NCI-H2029 (cell line): ENCODE results near the gene PRSS8.
A peak's percentile ranks its signal among the peaks of the same experiment; 100 is the strongest.

Experiments used
- DNase-seq: peaks from one replicate; lab custom pipeline; 2025; lab: John Stamatoyannopoulos, UW

Gene PRSS8

GRCh38 chr16:31128711-31129567 is 6.6 kb downstream of the PRSS8 start:
- peak; percentile 41 for DNase-seq

- DNase-seq, result peak; percentile 29
These were observed 8.3 kb downstream of the PRSS8 start for GRCh38 chr16:31127182-31127581.

DNA sequence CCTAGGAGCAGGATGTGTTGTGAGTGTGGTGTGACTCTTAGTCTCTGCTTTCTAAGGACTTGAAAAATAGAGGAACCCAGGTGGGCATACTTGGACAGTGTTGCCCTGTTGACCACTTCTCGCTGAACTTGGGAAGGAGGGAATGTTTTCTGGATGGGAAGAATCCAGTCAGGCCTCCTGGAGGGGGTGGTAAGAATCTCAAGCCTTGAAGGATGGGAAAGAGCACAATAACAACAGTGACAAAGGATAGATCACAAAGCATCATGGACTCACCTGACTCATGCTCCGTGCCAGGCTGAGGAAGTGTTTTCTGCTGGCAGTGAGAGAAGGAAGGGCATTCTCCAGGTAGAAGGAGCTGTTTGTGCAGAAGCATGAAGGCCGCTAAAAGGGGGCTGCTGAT is 9.7 kb downstream of the PRSS8 start:
- no peak for DNase-seq

- no peak for DNase-seq
These were observed 15.4 kb downstream of the PRSS8 start for GRCh38 chr16:31120129-31120528.

- no peak for DNase-seq
These were observed 17.0 kb downstream of the PRSS8 start for GRCh38 chr16:31118223-31119155.

DNA sequence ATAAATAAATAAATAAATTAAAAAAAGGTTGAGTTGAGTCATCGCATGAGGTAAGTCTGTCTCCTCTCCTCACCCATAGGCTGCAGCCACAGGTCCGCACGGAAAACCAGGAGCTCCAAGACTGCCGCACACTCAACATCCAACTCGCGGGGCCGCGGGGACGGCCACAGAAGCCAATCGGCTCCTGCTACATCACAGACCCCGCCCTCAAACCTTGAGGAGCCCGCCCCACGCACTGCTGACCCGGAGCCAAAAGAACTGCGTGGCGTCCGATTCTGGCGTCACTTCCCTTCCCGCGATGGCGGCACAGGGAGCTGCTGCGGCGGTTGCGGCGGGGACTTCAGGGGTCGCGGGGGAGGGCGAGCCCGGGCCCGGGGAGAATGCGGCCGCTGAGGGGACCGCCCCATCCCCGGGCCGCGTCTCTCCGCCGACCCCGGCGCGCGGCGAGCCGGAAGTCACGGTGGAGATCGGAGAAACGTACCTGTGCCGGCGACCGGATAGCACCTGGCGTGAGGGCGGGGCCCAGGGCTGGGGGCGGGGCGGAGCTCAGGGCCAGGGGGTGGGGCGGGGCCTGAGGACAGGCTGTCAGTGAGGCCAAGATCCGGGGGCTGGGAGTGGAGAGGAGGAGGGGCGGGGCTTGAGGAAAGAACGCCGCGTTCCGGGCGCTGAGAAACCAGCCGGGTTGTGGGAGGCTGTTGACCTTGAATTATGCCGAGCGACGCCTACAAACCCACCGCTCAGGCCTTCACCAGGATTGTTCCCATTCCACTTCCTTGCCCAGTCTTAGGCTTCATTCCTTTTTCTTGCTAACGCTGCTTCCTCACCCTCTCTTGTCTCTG is 17.9 kb downstream of the PRSS8 start, which contains the start of gene KAT8:
Gene KAT8, plus strand, starts transcription at position 281 of the 839 bp plus-strand sequence. Its CDS starts 18 bp downstream, at position 299.
- peak; percentile 96 for DNase-seq

DNA sequence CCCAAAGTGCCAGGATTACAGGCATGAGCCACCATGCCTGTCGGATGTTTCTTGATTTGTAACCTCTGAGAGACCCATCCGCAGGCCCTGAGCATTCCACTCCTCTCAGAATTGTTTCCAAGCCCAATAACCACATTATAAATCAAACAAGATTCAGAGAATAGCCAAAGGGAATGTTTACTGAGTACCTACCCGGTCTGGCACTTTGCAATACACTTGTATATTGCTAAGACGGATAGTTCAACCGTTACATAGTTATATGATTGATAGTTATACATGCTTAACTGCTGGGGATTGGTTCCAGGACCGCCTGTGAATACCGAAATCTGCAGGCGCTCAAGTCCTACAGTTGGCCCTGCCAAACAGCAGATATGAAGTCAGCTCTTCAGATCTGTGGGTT is 21.1 kb downstream of the PRSS8 start:
- no peak for DNase-seq

GRCh38 chr16:31113121-31114120 is 22.1 kb downstream of the PRSS8 start:
- no peak for DNase-seq

- DNase-seq, result no peak
These were observed 22.8 kb downstream of the PRSS8 start for GRCh38 chr16:31112711-31113110.

DNA sequence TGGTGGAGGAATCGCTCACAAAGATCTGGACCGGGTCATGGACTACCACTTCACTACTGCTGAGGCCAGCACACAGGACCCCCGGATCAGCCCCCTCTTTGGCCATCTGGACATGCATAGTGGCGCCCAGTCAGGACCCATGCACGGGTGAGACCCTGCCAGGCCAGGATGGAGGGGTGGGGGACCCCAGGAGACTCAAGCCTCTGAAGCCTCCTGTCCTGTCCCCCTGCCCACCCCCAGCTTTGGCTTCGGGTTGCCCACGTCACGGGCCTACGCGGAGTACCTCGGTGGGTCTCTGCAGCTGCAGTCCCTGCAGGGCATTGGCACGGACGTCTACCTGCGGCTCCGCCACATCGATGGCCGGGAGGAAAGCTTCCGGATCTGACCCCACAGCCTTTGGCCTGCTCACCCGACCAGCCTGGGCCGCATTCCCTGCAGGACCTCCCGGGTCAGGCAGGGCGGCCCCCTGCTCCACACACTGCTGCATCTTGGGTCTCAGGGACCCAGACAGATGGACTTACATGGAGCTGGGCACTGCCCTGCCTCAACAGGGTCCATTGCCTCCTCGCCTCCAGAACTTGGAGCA is 23.6 kb downstream of the PRSS8 start:
- no peak for DNase-seq

GRCh38 chr16:31110106-31111034 is 25.2 kb downstream of the PRSS8 start:
- DNase-seq, result no peak

- no peak for DNase-seq
These were observed 25.9 kb downstream of the PRSS8 start for GRCh38 chr16:31109622-31110021.

- no peak for DNase-seq
These were observed 26.6 kb downstream of the PRSS8 start for GRCh38 chr16:31108794-31109558.

GRCh38 chr16:31108035-31108793 is 27.3 kb downstream of the PRSS8 start, which contains the start of gene BCKDK:
Gene BCKDK, plus strand, starts transcription at chr16:31108386. Its CDS starts 838 bp downstream, at chr16:31109224.
- peak; percentile 20 for DNase-seq

- no peak for DNase-seq
These were observed 28.1 kb downstream of the PRSS8 start for GRCh38 chr16:31107465-31107867.

- DNase-seq, result no peak
These were observed 28.7 kb downstream of the PRSS8 start for GRCh38 chr16:31106509-31107464.
